ENCODE data around the gene SH3BGRL2. TPM values are rescaled to one million over a fixed set of nuclear protein-coding genes. Genes with fewer than 3 reads are reported as not detected.

SH3BGRL2 gene
- total RNA-seq, 1 experiment from 2014 or later, result 11.8 TPM

DNA sequence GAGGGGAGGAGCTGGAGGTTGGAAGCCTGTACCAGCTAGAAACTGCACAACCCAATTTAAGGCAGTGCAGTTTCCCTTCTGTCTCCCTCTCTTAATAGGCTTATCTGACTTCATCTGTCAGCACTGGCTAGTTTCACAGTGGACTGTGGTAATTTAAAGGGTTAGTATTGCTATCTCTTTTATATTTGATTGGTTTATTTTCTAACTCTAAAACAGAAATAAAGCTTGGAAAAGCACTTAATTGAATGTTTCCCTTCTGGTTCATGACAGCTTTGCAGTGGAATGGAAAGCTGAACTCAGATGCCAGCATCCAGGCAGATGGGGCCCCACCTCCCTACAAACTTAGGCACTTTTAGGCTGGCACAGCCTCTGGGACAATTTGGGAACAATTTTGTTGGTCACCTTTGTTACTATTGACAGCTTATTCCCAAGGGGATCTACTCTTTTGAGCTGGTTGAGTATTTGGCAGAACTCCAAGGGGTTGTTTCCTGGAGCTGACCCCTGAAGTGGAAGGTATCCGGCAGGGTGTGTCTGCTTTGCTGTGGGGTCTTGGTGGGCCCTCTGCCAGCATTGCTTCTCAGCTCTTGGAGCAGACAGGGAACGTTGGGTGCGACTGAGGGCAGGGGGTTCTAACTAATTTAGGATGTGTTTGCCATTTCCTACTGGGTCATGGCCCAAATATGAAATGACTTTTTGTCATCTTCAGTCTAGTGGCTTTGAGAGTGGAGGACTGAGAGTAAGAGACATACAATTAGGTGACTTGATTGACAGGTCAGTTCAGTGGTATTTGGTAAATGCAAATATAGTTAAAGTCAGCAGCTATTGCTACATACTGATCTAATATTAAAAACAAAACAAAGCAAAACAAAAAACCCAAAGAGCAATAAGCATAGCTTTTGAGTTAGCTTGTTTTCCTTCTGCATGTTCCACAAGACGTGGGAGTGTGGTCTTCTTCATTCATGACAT, 9.3 kb downstream of the SH3BGRL2 start:
- no peak overlapping the region for H2BK15ac ChIP-seq (ENCODE audit: low read depth, low read length)
- H4K8ac ChIP-seq (replicated peaks; ENCODE audit: insufficient read length, low read depth, low read length), result no peak overlapping the region
- H3K4me2 ChIP-seq (ENCODE audit: insufficient read depth, insufficient read length, low read length), result no peak overlapping the region
- no CpG with 5 or more reads among the region's 4 CpGs for WGBS (ENCODE audit: extremely low coverage, insufficient read length, low lambda C conversion rate)
- H4K5ac ChIP-seq (ENCODE audit: insufficient read length, low read depth, low read length), result no peak overlapping the region
- no peaks in the 10 kb centered on the region for H4K20me1 ChIP-seq (ENCODE audit: control insufficient read depth, insufficient read depth, insufficient read length)
- no peak for DNase-seq
- no peak overlapping the region for H3T11ph ChIP-seq (ENCODE audit: low read length)
- Mint-ChIP-seq H3K27me3 (ENCODE audit: low read depth) (no peaks in the 10 kb centered on the region), H3K27ac (no peak overlapping the region; a peak in 2 of 7 replicates), H3K36me3 (ENCODE audit: insufficient read depth in 1 of 3, low read depth in 3 of 3) (no peaks in the 10 kb centered on the region; a peak in 2 of 7 replicates), H3K4me1 (no peaks in the 10 kb centered on the region), H3K9me3 (no peaks in the 10 kb centered on the region), H3K4me3 (no peak overlapping the region)
- H2BK12ac ChIP-seq (ENCODE audit: insufficient read length, low read depth, low read length), result no peak overlapping the region
- no peak overlapping the region for H2AK5ac ChIP-seq (ENCODE audit: insufficient read length, low read length)
- TF ChIP-seq, protein P1, sequence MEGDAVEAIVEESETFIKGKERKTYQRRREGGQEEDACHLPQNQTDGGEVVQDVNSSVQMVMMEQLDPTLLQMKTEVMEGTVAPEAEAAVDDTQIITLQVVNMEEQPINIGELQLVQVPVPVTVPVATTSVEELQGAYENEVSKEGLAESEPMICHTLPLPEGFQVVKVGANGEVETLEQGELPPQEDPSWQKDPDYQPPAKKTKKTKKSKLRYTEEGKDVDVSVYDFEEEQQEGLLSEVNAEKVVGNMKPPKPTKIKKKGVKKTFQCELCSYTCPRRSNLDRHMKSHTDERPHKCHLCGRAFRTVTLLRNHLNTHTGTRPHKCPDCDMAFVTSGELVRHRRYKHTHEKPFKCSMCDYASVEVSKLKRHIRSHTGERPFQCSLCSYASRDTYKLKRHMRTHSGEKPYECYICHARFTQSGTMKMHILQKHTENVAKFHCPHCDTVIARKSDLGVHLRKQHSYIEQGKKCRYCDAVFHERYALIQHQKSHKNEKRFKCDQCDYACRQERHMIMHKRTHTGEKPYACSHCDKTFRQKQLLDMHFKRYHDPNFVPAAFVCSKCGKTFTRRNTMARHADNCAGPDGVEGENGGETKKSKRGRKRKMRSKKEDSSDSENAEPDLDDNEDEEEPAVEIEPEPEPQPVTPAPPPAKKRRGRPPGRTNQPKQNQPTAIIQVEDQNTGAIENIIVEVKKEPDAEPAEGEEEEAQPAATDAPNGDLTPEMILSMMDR (conservative IDR thresholded peaks at IDR 0.05), result no peak
- H3K9ac ChIP-seq (ENCODE audit: extremely low read depth, insufficient read length, low read length), result no peak overlapping the region
- H3K23me2 ChIP-seq (ENCODE audit: insufficient read length, low read depth, low read length, poor library complexity, severe bottlenecking), result no peaks in the 10 kb centered on the region
- no peak overlapping the region for H2BK5ac ChIP-seq (ENCODE audit: insufficient read length, low read length)
- no peak overlapping the region for H4K91ac ChIP-seq (ENCODE audit: insufficient read length, low read depth, low read length)
- H3K27ac ChIP-seq (ENCODE audit: insufficient read length, low read depth, low read length), result no peak overlapping the region
- H3K79me2 ChIP-seq (ENCODE audit: insufficient read depth, low read length), result no peaks in the 10 kb centered on the region
- H2BK20ac ChIP-seq (ENCODE audit: low read depth, low read length, poor library complexity, severe bottlenecking), result no peak overlapping the region
- H3K18ac ChIP-seq (ENCODE audit: insufficient read length, low read depth, low read length), result no peak overlapping the region
- H3K23ac ChIP-seq (ENCODE audit: insufficient read length, low read depth, low read length), result no peak overlapping the region
- H3K4ac ChIP-seq (ENCODE audit: low read depth, low read length), result no peak overlapping the region
- no peaks in the 10 kb centered on the region for H3K9me3 ChIP-seq (ENCODE audit: control insufficient read depth, low read depth, low read length)
- no peak overlapping the region for H3K14ac ChIP-seq (ENCODE audit: insufficient read depth, low read length)
- no peak overlapping the region for H2BK120ac ChIP-seq (ENCODE audit: low read depth, low read length, poor library complexity, severe bottlenecking)
- no peak overlapping the region for H2AFZ ChIP-seq (ENCODE audit: low read length)
- H3K56ac ChIP-seq (ENCODE audit: insufficient read length, low read depth, low read length), result no peak overlapping the region
- H3K27me3 ChIP-seq (ENCODE audit: insufficient read depth, low read length), result no peaks in the 10 kb centered on the region
- H3K79me1 ChIP-seq (ENCODE audit: insufficient read depth, low read depth, low read length, poor library complexity, severe bottlenecking), result peaks cover 3% of the 10 kb centered on the region
- no peaks in the 10 kb centered on the region for H3K4me1 ChIP-seq (ENCODE audit: insufficient read depth, low read length)

Measured in H9 (cell line).